Dermis blood vessel endothelial cell (primary cell): ENCODE data around the gene SHISA4. TPM values are rescaled to one million over a fixed set of nuclear protein-coding genes. Genes with fewer than 3 reads are reported as not detected.
"Not testable (repeated sequence)": the region's sequence is repeated elsewhere in the genome, so short reads cannot be mapped to it uniquely, and the experiment has no call there.

Experiments used
- DNase-seq: peaks from one replicate; pipeline ENCODE4 v3.0.0; 2010
- total RNA-seq: library from RNA; depleted of rRNA; stranded (reverse); fragments of >200 nt; gene quantifications from 2 replicates; pipeline ENCODE4 v1.2.3, GENCODE V29; 2014

Gene SHISA4
- total RNA-seq = 9.6 and 15.7 TPM in 2 replicates

GRCh38 chr1:201888282-201889089 lies at the start of gene SHISA4:
Gene SHISA4 (plus strand): TSS chr1:201888898. CDS start chr1:201888995, 97 bp downstream.
- DNase-seq = peak; percentile 74

- not testable (repeated sequence) for DNase-seq
Measured at GRCh38 chr1:201839089-201839488, 49.6 kb upstream of the SHISA4 start.

- no peak for DNase-seq
Measured at GRCh38 chr1:201840055-201840454, 48.6 kb upstream of the SHISA4 start.

GRCh38 chr1:201840490-201840889 lies 48.2 kb upstream of the SHISA4 start:
- DNase-seq = no peak

GRCh38 chr1:201841265-201841912 lies 47.3 kb upstream of the SHISA4 start:
- no peak for DNase-seq

GRCh38 chr1:201842472-201843027 lies 46.1 kb upstream of the SHISA4 start:
- DNase-seq = no peak

- peak; percentile 21 for DNase-seq
Measured at GRCh38 chr1:201845331-201846083, 43.2 kb upstream of the SHISA4 start.

GRCh38 chr1:201847150-201847549 lies 41.5 kb upstream of the SHISA4 start:
- no peak for DNase-seq

GRCh38 chr1:201848230-201848629 lies 40.5 kb upstream of the SHISA4 start:
- no peak for DNase-seq

- DNase-seq = no peak
Measured at GRCh38 chr1:201849372-201850052, 39.2 kb upstream of the SHISA4 start.

GRCh38 chr1:201850053-201850397 lies 38.7 kb upstream of the SHISA4 start:
- peak; percentile 92 for DNase-seq

GRCh38 chr1:201851949-201852348 lies 36.7 kb upstream of the SHISA4 start:
- no peak for DNase-seq

GRCh38 chr1:201856722-201857121 lies 32.0 kb upstream of the SHISA4 start:
- not testable (repeated sequence) for DNase-seq

- peak; percentile 91 for DNase-seq
Measured at GRCh38 chr1:201859424-201859823, 29.3 kb upstream of the SHISA4 start.

- no peak for DNase-seq
Measured at GRCh38 chr1:201861448-201861847, 27.2 kb upstream of the SHISA4 start.

- no peak for DNase-seq
Measured at GRCh38 chr1:201870397-201870796, 18.3 kb upstream of the SHISA4 start.

- DNase-seq = no peak
Measured at GRCh38 chr1:201874672-201875071, 14.0 kb upstream of the SHISA4 start.

GRCh38 chr1:201876148-201876818 lies 12.4 kb upstream of the SHISA4 start:
- DNase-seq = peak; percentile 69

GRCh38 chr1:201877877-201878401 lies 10.8 kb upstream of the SHISA4 start:
- DNase-seq = peak; percentile 77

GRCh38 chr1:201880928-201881571 lies 7.6 kb upstream of the SHISA4 start:
- DNase-seq = no peak

- DNase-seq = no peak
Measured at GRCh38 chr1:201881617-201882016, 7.1 kb upstream of the SHISA4 start.
